ENCODE results near the gene SHISAL2B.
"Not testable (repeated sequence)": the region's sequence is repeated elsewhere in the genome, so short reads cannot be mapped to it uniquely, and the experiment has no call there.

SHISAL2B gene

DNA sequence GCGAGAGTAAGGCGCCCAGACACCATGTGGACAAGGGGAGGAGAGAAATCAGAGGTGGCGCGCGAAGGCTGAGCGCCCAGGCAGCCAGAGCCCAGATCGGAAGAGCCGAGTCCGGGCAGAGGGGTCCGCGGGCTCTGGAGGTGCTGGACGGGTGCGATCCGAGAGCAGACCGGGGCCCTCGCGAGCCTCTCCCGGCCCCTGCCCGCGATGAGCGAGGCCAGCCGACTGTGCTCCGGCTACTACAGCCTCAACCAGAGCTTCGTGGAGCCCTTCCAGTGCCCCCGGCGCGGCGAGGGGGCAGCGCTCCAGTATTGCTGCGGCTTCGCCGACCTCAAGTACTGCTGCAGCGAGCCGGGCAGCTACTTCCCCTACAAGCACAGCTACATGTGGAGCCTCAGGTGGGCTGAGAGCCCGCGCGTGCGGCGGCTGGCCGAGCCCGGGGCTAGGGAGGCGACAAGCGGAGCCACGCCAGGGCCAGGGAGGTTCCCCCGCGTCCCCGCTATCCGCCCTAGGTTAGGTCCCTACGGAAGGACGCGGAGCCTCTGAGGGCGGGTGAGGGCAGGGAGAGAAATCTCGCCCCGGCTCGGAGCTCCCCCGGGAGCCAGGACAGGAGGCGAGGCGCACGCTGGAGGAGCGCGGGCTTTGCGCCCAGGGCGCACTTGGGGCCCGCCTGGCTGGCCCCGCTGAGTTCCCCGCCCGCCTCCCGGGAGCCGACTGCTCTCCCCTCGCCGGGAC lies at the start of gene SHISAL2B:
Gene SHISAL2B (plus strand): TSS at position 87 of the 735 bp plus-strand sequence. CDS start 121 bp downstream, at position 208.
- H3K4me3 Mint-ChIP-seq, result peak within 1 kb of the TSS; percentile 58
- H3K4me1 Mint-ChIP-seq, result peaks cover 9% of the 10 kb centered on the region
- ATAC-seq (peak; percentile 54), DNase-seq (ENCODE audit: low spot score in 2 of 2) (no peak)
- H3K27ac Mint-ChIP-seq, result no peak within 1 kb of the TSS
- H3K36me3 Mint-ChIP-seq, result no peaks in the 10 kb centered on the region
- no peaks in the 10 kb centered on the region for H3K9me3 Mint-ChIP-seq

- H3K4me3 Mint-ChIP-seq, result no peak overlapping the region
- no peaks in the 10 kb centered on the region for H3K9me3 Mint-ChIP-seq
These were observed 45.5 kb upstream of the SHISAL2B start for GRCh38 chr5:64644831-64645230.

GRCh38 chr5:64646169-64646568 lies 44.1 kb upstream of the SHISAL2B start:
- DNase-seq (ENCODE audit: low spot score in 2 of 2), result no peak
- no peak overlapping the region for H3K4me3 Mint-ChIP-seq
- H3K4me1 Mint-ChIP-seq, result no peaks in the 10 kb centered on the region
- no peaks in the 10 kb centered on the region for H3K9me3 Mint-ChIP-seq
- no peak for ATAC-seq
- H3K36me3 Mint-ChIP-seq, result no peaks in the 10 kb centered on the region
- H3K27ac Mint-ChIP-seq, result no peak overlapping the region

More at GRCh38 chr5:64644831-64645230, 45.5 kb upstream of the SHISAL2B start:
- no peak for ATAC-seq
- no peak for DNase-seq (ENCODE audit: low spot score in 2 of 2)
- Mint-ChIP-seq H3K27ac (no peak overlapping the region), H3K36me3 (no peaks in the 10 kb centered on the region), H3K4me1 (no peaks in the 10 kb centered on the region)

DNA sequence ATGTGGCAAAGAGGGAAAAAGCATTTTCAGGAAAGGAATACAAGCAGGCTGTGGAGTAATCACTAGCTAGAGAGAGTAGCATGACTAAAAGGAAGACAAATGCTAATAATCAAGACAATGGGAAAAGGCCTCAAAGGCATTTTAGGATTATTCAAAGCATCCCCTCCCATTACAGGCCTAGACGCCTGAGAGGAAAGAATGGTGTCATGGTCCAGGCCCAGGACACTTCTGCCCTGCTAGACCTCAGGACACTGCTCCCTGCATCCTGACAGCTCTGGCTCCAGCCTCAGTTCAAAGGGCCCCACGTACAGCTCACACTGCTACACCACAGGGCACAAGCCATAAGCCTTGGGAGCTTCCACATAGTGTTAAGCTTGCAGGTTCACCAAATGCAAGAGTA lies 40.8 kb upstream of the SHISAL2B start:
- Mint-ChIP-seq H3K27ac (no peak overlapping the region), H3K36me3 (no peaks in the 10 kb centered on the region), H3K4me1 (no peaks in the 10 kb centered on the region), H3K9me3 (no peaks in the 10 kb centered on the region), H3K4me3 (no peak overlapping the region)
- peak; percentile 35 for ATAC-seq
- DNase-seq (ENCODE audit: low spot score in 2 of 2), result no peak

DNA sequence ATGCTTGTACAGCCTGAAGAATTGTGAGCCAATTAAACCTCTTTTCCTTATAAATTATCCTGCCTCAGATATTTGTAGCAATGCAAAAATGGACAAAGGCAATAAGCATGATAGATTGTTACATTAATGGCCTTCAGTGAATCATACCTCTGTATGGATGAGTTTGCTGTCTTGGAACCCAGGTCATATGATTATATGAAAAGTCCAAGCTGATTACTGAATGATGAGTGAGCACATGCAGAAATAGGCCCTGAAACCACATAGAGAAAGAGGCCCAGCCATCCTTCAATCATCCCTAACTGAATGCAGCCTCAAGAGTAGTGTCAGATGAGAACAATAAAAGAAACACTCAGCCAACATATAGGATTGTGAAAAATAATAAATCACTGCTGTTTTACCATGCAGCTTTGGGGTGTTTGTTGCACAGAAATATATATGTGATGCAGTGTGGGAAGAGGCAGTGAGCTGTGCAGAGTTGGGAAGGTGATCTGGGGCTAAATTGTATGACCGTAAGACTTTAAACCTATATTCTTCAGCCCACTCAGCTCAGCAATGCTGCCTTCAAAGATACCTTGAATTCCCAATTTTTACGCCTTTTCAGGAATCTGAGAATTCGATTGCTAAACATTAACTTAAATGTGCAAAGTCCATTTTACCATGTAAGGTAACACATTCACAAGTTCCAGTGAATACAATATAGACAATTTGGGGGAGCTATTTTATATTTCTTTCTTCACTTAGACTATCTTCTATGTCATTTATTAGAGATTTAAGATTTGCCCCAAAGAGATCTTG lies 36.3 kb upstream of the SHISAL2B start:
- DNase-seq (ENCODE audit: low spot score in 2 of 2) (no peak), ATAC-seq (no peak)
- Mint-ChIP-seq H3K9me3 (no peaks in the 10 kb centered on the region), H3K27ac (no peak overlapping the region), H3K4me3 (no peak overlapping the region), H3K4me1 (no peaks in the 10 kb centered on the region), H3K36me3 (no peaks in the 10 kb centered on the region)

DNA sequence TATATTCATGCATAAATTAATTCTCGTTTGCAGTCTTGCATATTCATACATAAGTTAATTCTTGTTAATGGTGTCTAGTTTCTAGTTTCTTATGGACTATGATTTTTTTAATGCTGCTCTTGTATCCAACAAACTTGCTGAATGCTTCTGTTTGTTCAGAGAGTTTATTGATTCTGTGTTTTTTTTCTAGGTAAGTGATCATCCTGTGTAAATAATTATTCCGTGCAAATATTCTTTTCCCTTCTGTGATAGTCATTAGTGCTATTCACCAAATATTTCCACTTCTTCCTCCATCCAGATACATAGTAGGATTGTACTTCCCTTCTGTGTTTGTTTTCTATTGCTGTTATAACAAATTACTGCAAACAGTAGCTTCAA lies 35.8 kb upstream of the SHISAL2B start:
- Mint-ChIP-seq H3K4me3 (no peak overlapping the region), H3K27ac (no peak overlapping the region), H3K4me1 (no peaks in the 10 kb centered on the region), H3K36me3 (no peaks in the 10 kb centered on the region), H3K9me3 (no peaks in the 10 kb centered on the region)
- no peak for ATAC-seq
- DNase-seq (ENCODE audit: low spot score in 2 of 2), result no peak

GRCh38 chr5:64655596-64655995 lies 34.7 kb upstream of the SHISAL2B start:
- Mint-ChIP-seq H3K4me3 (no peak overlapping the region), H3K36me3 (no peaks in the 10 kb centered on the region), H3K4me1 (no peaks in the 10 kb centered on the region), H3K9me3 (no peaks in the 10 kb centered on the region), H3K27ac (no peak overlapping the region)
- ATAC-seq (no peak), DNase-seq (ENCODE audit: low spot score in 2 of 2) (no peak)

DNA sequence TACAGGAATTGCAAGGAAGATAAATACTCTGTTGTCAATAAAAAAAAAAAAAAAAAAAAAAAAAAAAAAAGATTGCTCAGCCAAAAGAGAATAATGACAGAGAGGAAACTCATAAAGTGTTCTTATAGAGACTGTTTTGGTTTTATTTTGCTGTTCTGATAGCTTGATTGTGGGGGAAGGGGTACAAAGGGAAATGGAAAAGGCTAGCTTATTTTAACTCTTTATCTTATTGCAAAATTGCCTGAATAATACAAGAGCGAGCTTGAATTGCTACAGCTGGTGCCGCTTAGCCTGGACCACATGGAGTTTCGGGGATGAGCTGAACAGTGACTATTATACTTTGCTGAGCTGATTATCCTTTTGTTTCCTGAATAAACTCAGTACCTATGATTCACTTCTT lies 31.0 kb upstream of the SHISAL2B start:
- DNase-seq (ENCODE audit: low spot score in 2 of 2) (no peak), ATAC-seq (no peak)
- Mint-ChIP-seq H3K4me1 (no peaks in the 10 kb centered on the region), H3K36me3 (no peaks in the 10 kb centered on the region), H3K4me3 (no peak overlapping the region), H3K9me3 (no peaks in the 10 kb centered on the region), H3K27ac (no peak overlapping the region)

GRCh38 chr5:64663181-64663580 lies 27.1 kb upstream of the SHISAL2B start:
- ATAC-seq; H3K27ac Mint-ChIP-seq; H3K4me1 Mint-ChIP-seq; H3K4me3 Mint-ChIP-seq; H3K36me3 Mint-ChIP-seq; DNase-seq (ENCODE audit: low spot score in 2 of 2); H3K9me3 Mint-ChIP-seq: not testable (repeated sequence)

DNA sequence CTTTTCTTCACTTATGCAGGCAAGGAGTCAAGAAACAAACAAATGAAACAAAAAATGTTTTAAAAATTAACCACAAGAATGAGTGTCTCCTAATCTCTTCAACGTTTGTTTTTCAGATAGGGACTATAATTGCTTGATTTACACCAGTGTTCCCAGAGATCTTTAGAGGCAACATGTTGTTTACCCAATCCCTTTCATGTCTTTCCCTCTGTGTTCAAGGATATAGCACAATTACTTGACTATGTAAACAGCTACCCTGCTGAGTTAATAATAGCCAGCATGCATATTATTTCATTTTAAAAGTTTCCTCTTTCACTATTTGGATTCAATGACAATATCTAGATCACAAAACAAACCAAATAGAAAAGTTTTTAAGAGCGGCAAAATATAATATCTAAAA lies 25.1 kb upstream of the SHISAL2B start:
- no peaks in the 10 kb centered on the region for H3K4me1 Mint-ChIP-seq
- no peak overlapping the region for H3K4me3 Mint-ChIP-seq
- H3K27ac Mint-ChIP-seq, result no peak overlapping the region
- ATAC-seq (no peak), DNase-seq (ENCODE audit: low spot score in 2 of 2) (no peak)
- no peaks in the 10 kb centered on the region for H3K9me3 Mint-ChIP-seq
- H3K36me3 Mint-ChIP-seq, result no peaks in the 10 kb centered on the region

DNA sequence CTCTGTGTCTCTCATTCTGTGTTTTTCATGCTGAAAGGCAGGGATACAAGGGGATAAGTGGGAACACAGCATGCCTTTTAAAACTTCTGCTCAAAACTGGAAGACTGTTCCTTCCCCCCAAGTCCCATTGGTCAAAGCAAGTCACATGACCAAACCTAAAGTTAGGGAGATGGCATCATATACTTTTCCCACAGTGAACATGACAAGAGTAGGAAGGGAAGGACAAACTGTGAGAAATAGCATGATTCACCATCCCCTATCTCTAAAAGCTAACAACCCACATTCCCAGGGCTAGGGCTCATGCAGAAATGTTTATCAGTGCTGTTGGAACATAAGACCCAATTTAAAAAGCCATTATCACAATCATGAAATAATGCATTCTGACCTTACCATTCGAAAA lies 24.2 kb upstream of the SHISAL2B start:
- Mint-ChIP-seq H3K4me3 (no peak overlapping the region), H3K27ac (no peak overlapping the region), H3K36me3 (no peaks in the 10 kb centered on the region), H3K9me3 (no peaks in the 10 kb centered on the region), H3K4me1 (no peaks in the 10 kb centered on the region)
- no peak for ATAC-seq
- no peak for DNase-seq (ENCODE audit: low spot score in 2 of 2)

DNA sequence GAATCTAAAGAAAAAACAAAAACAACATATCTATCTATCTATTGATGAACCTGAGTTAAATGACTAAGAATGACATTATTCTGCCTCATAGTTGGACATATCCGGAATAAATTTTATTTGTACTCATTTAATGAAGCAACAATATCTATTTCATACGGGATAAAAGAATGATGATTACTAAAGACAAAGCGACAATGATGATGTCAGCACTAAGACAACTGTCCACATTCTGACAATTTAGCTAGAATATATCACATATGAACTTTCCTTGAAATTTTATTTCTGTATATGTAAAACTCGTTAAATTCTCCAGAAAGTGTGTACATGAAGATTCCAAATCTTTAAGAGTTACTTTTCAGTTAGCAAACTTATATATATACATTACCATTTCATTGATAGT lies 23.2 kb upstream of the SHISAL2B start:
- no peak overlapping the region for H3K27ac Mint-ChIP-seq
- no peaks in the 10 kb centered on the region for H3K36me3 Mint-ChIP-seq
- H3K4me1 Mint-ChIP-seq, result no peaks in the 10 kb centered on the region
- no peak overlapping the region for H3K4me3 Mint-ChIP-seq
- no peaks in the 10 kb centered on the region for H3K9me3 Mint-ChIP-seq
- no peak for DNase-seq (ENCODE audit: low spot score in 2 of 2)
- ATAC-seq, result no peak

- Mint-ChIP-seq H3K4me1 (no peaks in the 10 kb centered on the region), H3K36me3 (no peaks in the 10 kb centered on the region), H3K9me3 (no peaks in the 10 kb centered on the region), H3K27ac (no peak overlapping the region), H3K4me3 (no peak overlapping the region)
- DNase-seq (ENCODE audit: low spot score in 2 of 2), result no peak
- ATAC-seq, result no peak
These were observed 20.0 kb upstream of the SHISAL2B start for GRCh38 chr5:64670277-64670676.

GRCh38 chr5:64671678-64672077 lies 18.6 kb upstream of the SHISAL2B start:
- Mint-ChIP-seq H3K9me3 (no peaks in the 10 kb centered on the region), H3K4me1 (no peaks in the 10 kb centered on the region), H3K36me3 (no peaks in the 10 kb centered on the region), H3K4me3 (no peak overlapping the region), H3K27ac (no peak overlapping the region)
- ATAC-seq (peak; percentile 70), DNase-seq (ENCODE audit: low spot score in 2 of 2) (no peak)

DNA sequence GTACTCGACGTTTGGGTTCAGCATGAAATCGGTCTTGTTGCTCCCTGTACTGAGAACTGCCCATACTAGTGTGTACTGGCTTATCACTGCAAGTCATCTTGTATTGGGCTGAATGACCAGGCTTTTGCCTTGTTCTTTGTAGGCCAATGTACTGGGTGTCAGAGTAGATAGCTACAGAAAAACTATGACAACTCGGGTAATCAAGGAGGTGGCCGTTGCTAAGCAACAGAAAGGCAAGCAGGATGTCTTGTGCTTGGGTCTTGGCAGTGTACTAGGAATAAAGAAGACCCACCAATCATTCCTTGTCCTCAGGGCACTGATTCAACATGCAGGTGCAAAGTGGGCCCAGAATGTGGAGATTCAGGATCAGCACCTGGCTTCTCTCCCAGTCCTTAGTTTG lies 11.9 kb upstream of the SHISAL2B start:
- Mint-ChIP-seq H3K4me3 (no peak overlapping the region), H3K4me1 (no peaks in the 10 kb centered on the region), H3K9me3 (no peaks in the 10 kb centered on the region), H3K36me3 (no peaks in the 10 kb centered on the region), H3K27ac (no peak overlapping the region)
- ATAC-seq, result no peak
- no peak for DNase-seq (ENCODE audit: low spot score in 2 of 2)

- Mint-ChIP-seq H3K4me3 (no peak overlapping the region), H3K36me3 (no peaks in the 10 kb centered on the region), H3K4me1 (no peaks in the 10 kb centered on the region), H3K9me3 (no peaks in the 10 kb centered on the region), H3K27ac (no peak overlapping the region)
- DNase-seq (ENCODE audit: low spot score in 2 of 2) (no peak), ATAC-seq (no peak)
These were observed 10.0 kb upstream of the SHISAL2B start for GRCh38 chr5:64680289-64680688.

Measured in stimulated activated effector memory CD8-positive, alpha-beta T cell treated with anti-CD3 and anti-CD28 coated beads, Interleukin-12 subunit alpha, Interleukin-12 subunit beta, amount 100 ng/mL, for 72 hours (primary cell).